GM19240 (cell line): ENCODE data around the gene KREMEN1.

Experiments
- DNase-seq: peaks from one replicate; pipeline ENCODE4 v3.0.0; 2011; ENCODE audit warnings: low spot score; ENCODE audit not compliant: insufficient read length

The KREMEN1 gene

GRCh38 chr22:29150701-29151100 lies 77.9 kb downstream of the KREMEN1 start:
- no peak for DNase-seq

GRCh38 chr22:29151316-29151715 lies 78.5 kb downstream of the KREMEN1 start:
- no peak for DNase-seq

- no peak for DNase-seq
These were observed 79.5 kb downstream of the KREMEN1 start for GRCh38 chr22:29152045-29152953.

- no peak for DNase-seq
These were observed 80.3 kb downstream of the KREMEN1 start for GRCh38 chr22:29152954-29153719.

- DNase-seq: peak; percentile 69
These were observed 81.7 kb downstream of the KREMEN1 start for GRCh38 chr22:29154364-29155048.

- no peak for DNase-seq
These were observed 83.1 kb downstream of the KREMEN1 start for GRCh38 chr22:29155966-29156365.

- DNase-seq: no peak
These were observed 83.7 kb downstream of the KREMEN1 start for GRCh38 chr22:29156507-29156906.

- no peak for DNase-seq
These were observed 85.1 kb downstream of the KREMEN1 start for GRCh38 chr22:29157759-29158535.

- no peak for DNase-seq
These were observed 85.7 kb downstream of the KREMEN1 start for GRCh38 chr22:29158546-29158945.

- DNase-seq: no peak
These were observed 91.0 kb downstream of the KREMEN1 start for GRCh38 chr22:29163808-29164207.

GRCh38 chr22:29165321-29166060 lies 92.7 kb downstream of the KREMEN1 start:
- DNase-seq: no peak

GRCh38 chr22:29166180-29166579 lies 93.3 kb downstream of the KREMEN1 start:
- DNase-seq: no peak

GRCh38 chr22:29167032-29167911 lies 94.4 kb downstream of the KREMEN1 start:
- DNase-seq: peak; percentile 87

GRCh38 chr22:29171721-29172120 lies 98.9 kb downstream of the KREMEN1 start:
- no peak for DNase-seq

- no peak for DNase-seq
These were observed 99.4 kb downstream of the KREMEN1 start for GRCh38 chr22:29172216-29172615.

GRCh38 chr22:29175312-29175835 lies 102.5 kb downstream of the KREMEN1 start:
- no peak for DNase-seq

GRCh38 chr22:29183971-29184848 lies 111.4 kb downstream of the KREMEN1 start:
- no peak for DNase-seq

GRCh38 chr22:29184849-29185490 lies 112.1 kb downstream of the KREMEN1 start:
- no peak for DNase-seq
